ENCODE measurements around the gene SF3A2. TPM values are rescaled to one million over a fixed set of nuclear protein-coding genes. Genes with fewer than 3 reads are reported as not detected.

Gene SF3A2
- total RNA-seq, 1 donor from 2014 or later: 23.1 TPM

DNA sequence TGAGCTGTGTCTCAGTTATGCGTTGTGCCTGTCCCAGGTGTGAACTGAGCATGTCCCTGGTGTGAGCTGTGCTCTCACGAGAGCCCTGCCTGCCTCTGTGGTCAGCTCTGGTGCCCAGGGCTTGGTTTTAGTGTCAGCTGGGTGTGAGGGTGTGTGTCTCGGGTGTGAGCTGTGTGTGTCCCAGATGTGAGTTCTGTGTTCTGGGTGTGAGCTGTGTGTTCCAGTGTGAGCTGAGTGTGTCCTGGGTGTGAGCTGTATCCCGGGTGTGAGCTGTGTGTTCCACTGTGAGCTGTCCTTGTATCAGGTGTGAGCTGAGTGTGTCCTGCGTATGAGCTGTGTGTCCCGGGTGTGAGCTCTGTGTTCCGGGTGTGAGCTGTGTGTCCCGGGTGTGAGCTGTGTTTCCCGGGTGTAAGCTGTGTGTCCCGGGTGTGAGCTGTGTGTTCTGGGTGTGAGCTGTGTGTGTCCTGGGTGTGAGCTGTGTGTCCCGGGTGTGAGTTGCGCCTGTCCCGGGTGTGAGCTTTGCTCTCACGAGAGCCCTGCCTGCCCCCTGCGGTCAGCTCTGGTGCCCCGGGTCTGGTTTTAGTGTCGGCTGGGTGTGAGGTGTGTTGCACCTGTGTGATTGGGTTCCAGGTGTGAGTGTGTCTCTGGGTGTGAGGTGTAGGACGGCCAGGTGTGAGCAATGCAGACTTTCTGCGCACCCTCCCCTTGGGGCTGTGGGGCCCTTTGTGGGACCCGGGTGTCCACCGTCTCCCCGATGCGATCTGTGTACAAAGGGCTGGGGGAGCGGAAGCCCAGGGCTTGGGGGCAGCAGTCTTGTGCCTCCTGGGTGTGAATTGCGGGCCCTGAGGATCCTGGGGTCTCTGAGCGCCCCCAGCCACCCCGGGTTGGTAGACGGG, 52.4 kb downstream of the SF3A2 start:
- no peak for DNase-seq (ENCODE audit: low read depth)

DNA sequence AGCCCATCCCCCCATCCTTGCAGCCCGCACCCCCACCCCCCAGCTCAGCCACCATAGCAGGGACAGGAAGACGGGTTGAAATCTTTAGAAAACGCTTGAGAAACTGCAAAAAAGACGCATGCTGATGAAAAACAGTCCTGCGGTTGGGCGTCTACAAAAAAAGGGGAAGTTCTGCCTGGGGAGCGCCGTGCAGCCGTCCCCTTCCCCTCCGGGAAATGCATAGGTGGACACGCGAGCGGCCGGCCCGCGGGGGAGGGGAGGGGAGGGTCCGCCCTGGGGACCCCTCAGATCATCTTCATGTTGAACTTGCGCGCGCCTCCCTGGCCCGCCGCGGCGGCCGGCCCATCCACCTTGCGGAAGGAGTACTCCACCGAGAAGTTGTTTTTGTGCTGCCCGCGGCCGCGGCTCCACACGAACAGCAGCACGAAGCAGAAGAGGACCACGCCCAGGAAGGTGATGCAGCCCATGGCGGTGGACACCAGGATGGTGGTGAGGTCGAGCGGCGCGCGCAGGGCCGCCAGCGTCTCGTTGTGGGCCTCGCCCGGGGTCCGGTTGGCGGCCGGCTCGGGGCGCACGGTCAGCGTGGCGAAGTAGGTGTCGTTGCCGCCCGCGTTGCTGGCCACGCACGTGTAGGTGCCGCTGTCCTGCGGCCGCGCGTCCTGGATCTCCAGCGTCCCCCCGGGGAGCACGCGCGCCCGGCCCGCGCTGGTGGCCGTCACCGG, 53.3 kb downstream of the SF3A2 start:
- no peak for DNase-seq (ENCODE audit: low read depth)

GRCh38 chr19:2290441-2291184, 54.0 kb downstream of the SF3A2 start:
- DNase-seq (ENCODE audit: low read depth): no peak

DNA sequence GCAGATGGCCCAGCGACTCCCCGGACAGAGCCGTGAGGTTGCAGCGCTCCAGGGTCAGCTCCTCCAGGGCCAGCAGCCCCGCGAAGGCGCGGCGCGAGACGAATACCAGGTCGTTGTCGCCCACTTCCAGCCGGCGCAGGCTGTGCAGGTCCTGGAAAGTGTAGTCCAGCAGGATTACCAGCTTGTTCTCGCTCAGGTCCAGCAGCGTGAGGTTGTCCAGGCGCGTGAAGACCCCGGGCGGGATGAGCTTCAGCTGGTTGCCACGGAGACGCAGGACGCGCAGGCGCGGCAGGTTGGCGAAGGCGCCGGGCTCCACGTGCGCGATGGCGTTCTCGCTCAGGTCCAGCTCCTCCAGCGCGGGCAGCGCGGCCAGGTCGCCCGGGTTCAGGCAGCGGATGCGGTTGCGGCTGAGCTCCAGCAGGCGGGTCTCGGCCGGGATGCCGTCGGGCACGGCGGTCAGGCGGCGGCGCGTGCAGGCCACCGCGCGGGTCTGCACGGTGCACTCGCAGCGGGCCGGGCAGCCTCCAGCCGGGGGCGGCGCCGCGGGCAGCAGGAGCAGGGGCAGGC, 54.6 kb downstream of the SF3A2 start:
- DNase-seq (ENCODE audit: low read depth): no peak

DNA sequence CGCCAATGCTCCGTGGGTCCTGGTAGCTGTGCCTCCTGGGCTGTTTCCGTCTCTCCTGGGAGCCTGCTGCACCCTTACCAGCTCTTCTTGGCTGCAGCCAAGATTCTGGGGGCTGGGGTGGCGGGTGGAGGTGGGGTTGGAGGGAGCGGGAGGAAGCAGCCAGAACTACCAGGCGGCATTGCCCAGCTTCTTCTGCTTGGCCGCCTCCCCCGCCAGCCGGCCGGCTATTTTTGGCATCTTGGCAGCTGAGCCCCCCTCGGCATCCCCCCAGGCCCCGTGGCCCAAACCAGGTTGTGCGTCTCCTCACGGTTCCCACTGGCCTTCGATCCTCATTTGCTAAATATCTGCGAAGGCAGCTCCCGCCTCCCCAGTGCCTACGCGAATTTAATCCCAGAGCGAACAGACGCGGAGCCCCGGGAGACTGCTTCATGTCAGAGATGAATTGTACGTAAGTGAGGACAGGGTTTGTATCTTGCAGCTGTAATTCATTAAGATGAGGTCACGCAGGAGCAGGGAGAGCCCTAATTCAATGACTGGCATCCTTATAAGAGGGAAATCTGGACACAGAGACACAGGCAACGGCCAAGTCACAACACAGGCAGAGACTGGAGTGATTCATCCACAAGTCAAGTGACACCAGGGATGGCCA, 58.2 kb downstream of the SF3A2 start:
- DNase-seq (ENCODE audit: low read depth): no peak

DNA sequence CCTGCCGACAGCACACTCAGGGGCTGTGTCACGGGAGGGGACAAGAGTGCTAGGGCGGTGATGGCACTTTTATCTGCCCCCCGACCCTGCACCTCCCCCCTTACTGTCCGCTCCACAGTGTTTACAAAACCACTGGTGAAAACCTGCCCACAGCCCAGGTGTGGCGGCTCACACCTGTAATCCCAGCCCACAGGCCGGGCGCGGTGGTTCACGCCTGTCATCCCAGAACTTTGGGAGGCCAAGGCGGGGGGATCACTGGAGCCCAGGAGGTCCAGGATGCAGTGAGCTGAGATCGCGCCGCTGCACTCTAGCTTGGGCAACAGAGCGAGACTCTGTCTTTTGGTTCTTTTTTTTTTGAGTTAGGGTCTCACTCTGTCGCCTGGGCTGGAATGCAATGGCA, 59.5 kb downstream of the SF3A2 start:
- no peak for DNase-seq (ENCODE audit: low read depth)

MicroRNAs within 50 kb of the gene (microRNA counts, 767-probe panel; counts per million panel counts)
- not detected for microRNA hsa-miR-1227

Small RNAs within 50 kb of the gene (microRNA-seq; reads per million reads assigned to microRNA genes)
- gene MIR1227: 0.65 reads per million
- not detected for gene MIR4321

Other genes with a start within 250 kb of the SF3A2 start
- gene BTBD2, start 221.1 kb upstream of the SF3A2 start, total RNA-seq: 40.2 and 44.4 TPM in 2 replicates
- gene MKNK2, start 185.6 kb upstream of the SF3A2 start, total RNA-seq: 35.3 and 44.6 TPM in 2 replicates
- 17.6 and 22.4 TPM in 2 replicates for gene MOB3A, start 140.5 kb upstream of the SF3A2 start, total RNA-seq
- 7.2 and 8.2 TPM in 2 replicates for gene IZUMO4, start 139.9 kb upstream of the SF3A2 start, total RNA-seq
- gene AP3D1, start 85.3 kb upstream of the SF3A2 start, total RNA-seq: 109 and 114 TPM in 2 replicates
- gene DOT1L, start 72.9 kb upstream of the SF3A2 start, total RNA-seq: 7.9 and 8.3 TPM in 2 replicates
- gene PLEKHJ1, start 495 bp upstream of the SF3A2 start, total RNA-seq: 77.5 and 86.7 TPM in 2 replicates
- gene AMH, start 12.5 kb downstream of the SF3A2 start, total RNA-seq: 5.1 and 7.3 TPM in 2 replicates
- gene JSRP1, start 19.6 kb downstream of the SF3A2 start, total RNA-seq: 303 and 333 TPM in 2 replicates
- 0.16 and 0.36 TPM in 2 replicates for gene PEAK3, start 45.4 kb downstream of the SF3A2 start, total RNA-seq
- gene LINGO3, start 71.3 kb downstream of the SF3A2 start, total RNA-seq: not detected in 2 replicates
- 158 and 226 TPM in 2 replicates for gene LSM7, start 91.8 kb downstream of the SF3A2 start, total RNA-seq
- gene SPPL2B, start 91.9 kb downstream of the SF3A2 start, total RNA-seq: 36.1 and 45.7 TPM in 2 replicates
- gene TMPRSS9, start 123.4 kb downstream of the SF3A2 start, total RNA-seq: not detected in 2 replicates
- 69.4 and 73.7 TPM in 2 replicates for gene TIMM13, start 190.8 kb downstream of the SF3A2 start, total RNA-seq
- 30.7 and 34.3 TPM in 2 replicates for gene LMNB2, start 220.1 kb downstream of the SF3A2 start, total RNA-seq
- 8.6 and 16.9 TPM in 2 replicates for gene GADD45B, start 239.3 kb downstream of the SF3A2 start, total RNA-seq

Data from myocyte (in vitro differentiated cells).